GM12878 (cell line): Measurements from ENCODE around the gene ATP5F1D. TPM values are rescaled to one million over a fixed set of nuclear protein-coding genes. Genes with fewer than 3 reads are reported as not detected.

Experiments
- ATAC-seq: fragments of 200-7000 bp; cut with Tn5 transposase; 3 replicates; pipeline ENCODE4 v1.9.1; 2020; ENCODE audit warnings: mild to moderate bottlenecking, moderate library complexity
- BruUV-seq: library from RNA; stranded (reverse); fragments of 400-500 nt; replicated peaks from 2 replicates; lab custom pipeline; 2021; lab: Mats Ljungman, UMichigan
- CTCF ChIA-PET: fragments of 300-600 bp; sonication (Branson Sonifier 250); formaldehyde crosslinking; extraction: SDS; loops from one replicate; lab custom pipeline; 2021; ENCODE audit warnings: inconsistent platforms; lab: Yijun Ruan, JAX
- POLR2A ChIA-PET: fragments of 350-600 bp; formaldehyde crosslinking; extraction: SDS; loops from one replicate; lab custom pipeline; 2021; ENCODE audit warnings: inconsistent platforms; lab: Charles Lee
- RAD21 ChIA-PET: fragments of 300-600 bp; sonication (Branson Sonifier 250); formaldehyde crosslinking; loops from one replicate; lab custom pipeline; 2023; ENCODE audit warnings: antibody characterized with exemption; ENCODE audit not compliant: unreplicated experiment; lab: Charles Lee
- SMC1A ChIA-PET: fragments of 300-600 bp; sonication (Branson Sonifier 250); formaldehyde crosslinking; loops from one replicate; lab custom pipeline; 2023; ENCODE audit not compliant: unreplicated experiment, uncharacterized antibody; lab: Charles Lee
- DNase-seq: peaks from one replicate; pipeline ENCODE4 v3.0.0-alpha.2; 2011; ENCODE audit warnings: low read depth, low spot score
- FAIRE-seq: peaks from 3 replicates; lab custom pipeline; 2011; peaks lifted over from hg19 to GRCh38; lab: Jason Lieb, UNC
- H2AFZ ChIP-seq: 2 replicates; pipeline ENCODE4 v1.6.0; 2011; ENCODE audit warnings: low read depth, low read length, control low read depth; ENCODE audit not compliant: control insufficient read depth
- H3K27ac ChIP-seq: 2 replicates; pipeline ENCODE4 v1.5.1; 2011; ENCODE audit warnings: control low read depth; ENCODE audit not compliant: control insufficient read depth, insufficient read depth
- H3K27me3 ChIP-seq, 2 experiments: replicated peaks in 1 of 2; 2 replicates each; pipeline versions ENCODE4 v1.6.0 to v1.6.1; 2011; ENCODE audit warnings: low read length in 1 of 2; ENCODE audit not compliant: control insufficient read depth in 2 of 2, insufficient read depth in 2 of 2
- H3K36me3 ChIP-seq, 2 experiments: 2 replicates each; pipeline ENCODE4 v1.5.1; 2011; ENCODE audit warnings: low read length in 1 of 2; ENCODE audit not compliant: control insufficient read depth in 2 of 2, insufficient read depth in 2 of 2
- H3K4me1 ChIP-seq: 2 replicates; pipeline ENCODE4 v1.6.1; 2011; ENCODE audit warnings: mild to moderate bottlenecking, low read length, moderate library complexity, mixed read lengths; ENCODE audit not compliant: control insufficient read depth, insufficient read depth
- H3K4me2 ChIP-seq: 2 replicates; pipeline ENCODE4 v1.6.0; 2011; ENCODE audit warnings: control low read depth; ENCODE audit not compliant: control insufficient read depth, insufficient read depth
- H3K4me3 ChIP-seq: fragments of 200-600 bp; sonication (generic); 2 replicates; pipeline ENCODE4 v1.5.1; 2016
- H3K79me2 ChIP-seq: 2 replicates; pipeline ENCODE4 v1.6.0; 2011; ENCODE audit warnings: low read length; ENCODE audit not compliant: control insufficient read depth, insufficient read depth
- H3K9ac ChIP-seq: 2 replicates; pipeline ENCODE4 v1.8.0; 2011; ENCODE audit warnings: low read length, control low read depth, mixed read lengths; ENCODE audit not compliant: control insufficient read depth, insufficient read depth
- H3K9me3 ChIP-seq: replicated peaks from 3 replicates; pipeline ENCODE4 v1.5.1; 2011; ENCODE audit warnings: mild to moderate bottlenecking, low read length; ENCODE audit not compliant: control insufficient read depth, insufficient read depth
- H4K20me1 ChIP-seq: 2 replicates; pipeline ENCODE4 v1.6.0; 2011; ENCODE audit not compliant: control insufficient read depth, insufficient read depth
- BHLHE40 ChIP-seq, 2 experiments: fragments of 450-650 bp in 1 of 2; IDR thresholded peaks; 2 replicates each; pipeline ENCODE4 v1.6.1; 2011 to 2017; ENCODE audit warnings: low read depth in 2 of 2, borderline replicate concordance in 1 of 2, improper control_type of control experiment in 1 of 2, low read length in 1 of 2, mild to moderate bottlenecking in 1 of 2
- CBFB ChIP-seq: IDR thresholded peaks from 2 replicates; pipeline ENCODE4 v1.6.1; 2016; ENCODE audit warnings: antibody characterized with exemption, low read depth
- CHD2 ChIP-seq: IDR thresholded peaks from 2 replicates; pipeline ENCODE4 v1.6.1; 2011; ENCODE audit warnings: low read depth, low read length, improper control_type of control experiment, borderline replicate concordance
- EED ChIP-seq: sonication (generic); IDR thresholded peaks from 2 replicates; pipeline ENCODE4 v1.6.1; 2016; ENCODE audit warnings: antibody characterized with exemption, low read depth
- EZH2 ChIP-seq: IDR thresholded peaks from 2 replicates; pipeline ENCODE4 v1.6.1; 2012; ENCODE audit warnings: low read depth, mild to moderate bottlenecking, control low read depth, inconsistent platforms, low read length, borderline replicate concordance; ENCODE audit not compliant: control insufficient read depth
- FOS ChIP-seq: IDR thresholded peaks from 3 replicates; pipeline ENCODE4 v1.6.1; 2011; ENCODE audit warnings: borderline replicate concordance; ENCODE audit not compliant: insufficient read length; ENCODE audit errors: extremely low read depth
- IKZF2 ChIP-seq, 2 experiments: fragments of 450-650 bp; IDR thresholded peaks; 2 replicates each; pipeline ENCODE4 v1.6.1; 2017; ENCODE audit warnings: mild to moderate bottlenecking in 2 of 2, moderate library complexity in 2 of 2
- MTA2 ChIP-seq: fragments of 450-650 bp; IDR thresholded peaks from 2 replicates; pipeline ENCODE4 v1.6.1; 2016; ENCODE audit warnings: low read depth, mild to moderate bottlenecking, moderate library complexity
- NFYA ChIP-seq: IDR thresholded peaks from 2 replicates; pipeline ENCODE4 v1.6.1; 2011; ENCODE audit warnings: low read depth, mild to moderate bottlenecking, low read length, improper control_type of control experiment, borderline replicate concordance
- POLR2AphosphoS2 ChIP-seq: IDR thresholded peaks from 2 replicates; pipeline ENCODE4 v1.6.1; 2011; ENCODE audit warnings: low read depth, mild to moderate bottlenecking, low read length, improper control_type of control experiment, moderate library complexity
- SREBF2 ChIP-seq: IDR thresholded peaks from 2 replicates; pipeline ENCODE4 v1.6.1; 2012; ENCODE audit warnings: mild to moderate bottlenecking, low read length
- ZNF24 ChIP-seq: fragments of 450-650 bp; IDR thresholded peaks from 2 replicates; pipeline ENCODE4 v1.6.1; 2017; ENCODE audit warnings: antibody characterized with exemption, mild to moderate bottlenecking
- ZNF384 ChIP-seq: IDR thresholded peaks from 2 replicates; pipeline ENCODE4 v1.6.1; 2012; ENCODE audit warnings: low read depth, mild to moderate bottlenecking, low read length, improper control_type of control experiment, borderline replicate concordance
- ZSCAN29 ChIP-seq: fragments of 450-650 bp; IDR thresholded peaks from 2 replicates; pipeline ENCODE4 v1.6.1; 2017; ENCODE audit warnings: mild to moderate bottlenecking, moderate library complexity
- WGBS: methylation state at CpG from one replicate; pipeline ENCODE4 v1.1.6; 2016; ENCODE audit warnings: low lambda C conversion rate; ENCODE audit not compliant: insufficient replicate concordance, insufficient coverage; ENCODE audit errors: missing lambda C conversion rate; 5-methylcytosine and 5-hydroxymethylcytosine counted together
- in situ Hi-C: fragments of 300-500 bp; cut with MboI; formaldehyde crosslinking; loops from 9 replicates; pipeline ENCODE4 v1.14.3; 2018; ENCODE audit warnings: mixed read lengths
- intact Hi-C: fragments of 100-400 bp; cut with micrococcal nuclease; formaldehyde crosslinking; loops from one replicate; pipeline ENCODE4 v1.14.2; 2022; ENCODE audit not compliant: unreplicated experiment
- polyA plus RNA-seq, 11 experiments: library from polyadenylated mRNA; depleted of rRNA in 4 of 11; unstranded in 6 of 11; stranded (reverse) in 5 of 11; fragments of >200 nt; fragmentation: Nextera tagmentation in 4 of 11; fragmentation: Illumina TruSeq in 1 of 11; extraction: Ambion mirVana in 4 of 11; extraction: Trizol in 1 of 11; gene quantifications; 1 replicate in 1 of 11; 2 replicates in 10 of 11; pipeline versions ENCODE4 v1.2.1 to v1.2.3, GENCODE V29; 2011 to 2016; ENCODE audit warnings: inconsistent platforms in 2 of 11, missing spikeins in 2 of 11, low read depth in 1 of 11
- total RNA-seq, 4 experiments: library from RNA; depleted of rRNA in 3 of 4; stranded (reverse); fragments of >200 nt in 3 of 4; fragmentation: Illumina TruSeq in 1 of 4; extraction: Trizol in 1 of 4; gene quantifications; 2 replicates each; pipeline versions ENCODE4 v1.2.1 to v1.2.3, GENCODE V29; 2013 to 2021
- TF ChIP-seq, protein P1 (sequence below): fragments of 450-650 bp; IDR thresholded peaks from 2 replicates; pipeline ENCODE4 v1.6.1; 2016; ENCODE audit warnings: mild to moderate bottlenecking
- TF ChIP-seq, protein P2 (sequence below): IDR thresholded peaks from 2 replicates; pipeline ENCODE4 v1.6.1; 2011; ENCODE audit warnings: mild to moderate bottlenecking, low read depth, low read length, moderate library complexity; ENCODE audit not compliant: insufficient replicate concordance
- TF ChIP-seq, protein P3 (sequence below): fragments of 450-650 bp; IDR thresholded peaks from 2 replicates; pipeline ENCODE4 v1.6.1; 2016; ENCODE audit warnings: mild to moderate bottlenecking
- TF ChIP-seq, protein P4 (sequence below): IDR thresholded peaks from 2 replicates; pipeline ENCODE4 v1.6.1; 2011; ENCODE audit warnings: low read depth, low read length, improper control_type of control experiment, borderline replicate concordance
- TF ChIP-seq, protein P5 (sequence below): IDR thresholded peaks from 2 replicates; pipeline ENCODE4 v1.6.1; 2012; ENCODE audit warnings: low read depth, low read length, improper control_type of control experiment

ATP5F1D gene
- total and polyA plus RNA-seq, 10 of the 15 experiments (the other 5 are each of a cell fraction or from before 2014, with no cell fraction given): 7.2 to 357 (median 49.5) TPM

- ATAC-seq (no peak), DNase-seq (no peak), FAIRE-seq (no peak)
- H4K20me1 ChIP-seq: no peaks in the 10 kb centered on the region
- no peaks in the 10 kb centered on the region for H3K27me3 ChIP-seq
- H3K4me1 ChIP-seq: peaks cover 62% of the 10 kb centered on the region
- no peak overlapping the region for H2AFZ ChIP-seq
- H3K4me3 ChIP-seq: peak overlapping the region; percentile 92
- H3K9me3 ChIP-seq: no peaks in the 10 kb centered on the region
- intact Hi-C loops (no loop called here), in situ Hi-C loops (loop anchor here (10.0 kb wide), 1 partner anchor 822 kb away; no protein-coding TSS in a partner anchor)
- peak overlapping the region; percentile 97 for H3K4me2 ChIP-seq
- H3K36me3 ChIP-seq: no peaks in the 10 kb centered on the region
- RAD21 ChIA-PET: interaction anchor here (3.8 kb wide), 1 partner anchor 18 kb away, joined by 24 read pairs; no protein-coding TSS in a partner anchor
- SMC1A ChIA-PET: interaction anchor here (1.1 to 1.8 kb wide), 2 partner anchors 10 to 19 kb away, joined by 5 to 6 read pairs; no protein-coding TSS in a partner anchor
- BruUV-seq: no TSS peak
- H3K79me2 ChIP-seq: peaks cover 35% of the 10 kb centered on the region
- POLR2A ChIA-PET: interaction anchor here (1.4 to 8.7 kb wide), 5 partner anchors 10 to 195 kb away, joined by 6 to 184 read pairs (median 11); partner anchors contain the start of genes ARHGAP45, ATP5F1D and FAM174C
- peak overlapping the region; percentile 91 for H3K27ac ChIP-seq
- 11% methylated on average over 15 of the region's 21 CpGs for WGBS
- H3K9ac ChIP-seq: peak overlapping the region; percentile 77
- CTCF ChIA-PET: interaction anchor here (1.5 to 7.2 kb wide), 3 partner anchors 9 to 20 kb away, joined by 11 to 363 read pairs (median 16); partner anchors contain the start of gene ATP5F1D
- TF ChIP-seq SREBF2 (no peak), ZNF24 (no peak), POLR2AphosphoS2 (no peak), EED (peak; percentile 37; the same call in 1 of the 2 replicates), ZNF384 (no peak), EZH2 (no peak), IKZF2 (IDR thresholded peaks at IDR 0.05) (0 out of 4 replicates have a peak, but pooled peaks of 1 of the 2 experiments have one; percentile 24), CHD2 (no peak), NFYA (no peak), MTA2 (0 out of 2 replicates have a peak, but pooled peaks have one; percentile 15), BHLHE40 (IDR thresholded peaks at IDR 0.05; ENCODE audit: borderline replicate concordance in 1 of 2, low read depth in 2 of 2, low read length in 1 of 2) (0 out of 4 replicates have a peak, but pooled peaks of 1 of the 2 experiments have one; percentile 1), CBFB (no peak), ZSCAN29 (no peak), FOS (no peak)
- TF ChIP-seq, protein P1, sequence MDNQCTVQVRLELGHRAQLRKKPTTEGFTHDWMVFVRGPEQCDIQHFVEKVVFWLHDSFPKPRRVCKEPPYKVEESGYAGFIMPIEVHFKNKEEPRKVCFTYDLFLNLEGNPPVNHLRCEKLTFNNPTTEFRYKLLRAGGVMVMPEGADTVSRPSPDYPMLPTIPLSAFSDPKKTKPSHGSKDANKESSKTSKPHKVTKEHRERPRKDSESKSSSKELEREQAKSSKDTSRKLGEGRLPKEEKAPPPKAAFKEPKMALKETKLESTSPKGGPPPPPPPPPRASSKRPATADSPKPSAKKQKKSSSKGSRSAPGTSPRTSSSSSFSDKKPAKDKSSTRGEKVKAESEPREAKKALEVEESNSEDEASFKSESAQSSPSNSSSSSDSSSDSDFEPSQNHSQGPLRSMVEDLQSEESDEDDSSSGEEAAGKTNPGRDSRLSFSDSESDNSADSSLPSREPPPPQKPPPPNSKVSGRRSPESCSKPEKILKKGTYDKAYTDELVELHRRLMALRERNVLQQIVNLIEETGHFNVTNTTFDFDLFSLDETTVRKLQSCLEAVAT: peak; percentile 13; the same call in 1 of the 2 replicates
- TF ChIP-seq, protein P2, sequence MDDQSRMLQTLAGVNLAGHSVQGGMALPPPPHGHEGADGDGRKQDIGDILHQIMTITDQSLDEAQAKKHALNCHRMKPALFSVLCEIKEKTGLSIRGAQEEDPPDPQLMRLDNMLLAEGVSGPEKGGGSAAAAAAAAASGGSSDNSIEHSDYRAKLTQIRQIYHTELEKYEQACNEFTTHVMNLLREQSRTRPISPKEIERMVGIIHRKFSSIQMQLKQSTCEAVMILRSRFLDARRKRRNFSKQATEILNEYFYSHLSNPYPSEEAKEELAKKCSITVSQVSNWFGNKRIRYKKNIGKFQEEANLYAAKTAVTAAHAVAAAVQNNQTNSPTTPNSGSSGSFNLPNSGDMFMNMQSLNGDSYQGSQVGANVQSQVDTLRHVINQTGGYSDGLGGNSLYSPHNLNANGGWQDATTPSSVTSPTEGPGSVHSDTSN: no peak
- TF ChIP-seq, protein P3, sequence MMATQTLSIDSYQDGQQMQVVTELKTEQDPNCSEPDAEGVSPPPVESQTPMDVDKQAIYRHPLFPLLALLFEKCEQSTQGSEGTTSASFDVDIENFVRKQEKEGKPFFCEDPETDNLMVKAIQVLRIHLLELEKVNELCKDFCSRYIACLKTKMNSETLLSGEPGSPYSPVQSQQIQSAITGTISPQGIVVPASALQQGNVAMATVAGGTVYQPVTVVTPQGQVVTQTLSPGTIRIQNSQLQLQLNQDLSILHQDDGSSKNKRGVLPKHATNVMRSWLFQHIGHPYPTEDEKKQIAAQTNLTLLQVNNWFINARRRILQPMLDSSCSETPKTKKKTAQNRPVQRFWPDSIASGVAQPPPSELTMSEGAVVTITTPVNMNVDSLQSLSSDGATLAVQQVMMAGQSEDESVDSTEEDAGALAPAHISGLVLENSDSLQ: no peak
- TF ChIP-seq, protein P4, sequence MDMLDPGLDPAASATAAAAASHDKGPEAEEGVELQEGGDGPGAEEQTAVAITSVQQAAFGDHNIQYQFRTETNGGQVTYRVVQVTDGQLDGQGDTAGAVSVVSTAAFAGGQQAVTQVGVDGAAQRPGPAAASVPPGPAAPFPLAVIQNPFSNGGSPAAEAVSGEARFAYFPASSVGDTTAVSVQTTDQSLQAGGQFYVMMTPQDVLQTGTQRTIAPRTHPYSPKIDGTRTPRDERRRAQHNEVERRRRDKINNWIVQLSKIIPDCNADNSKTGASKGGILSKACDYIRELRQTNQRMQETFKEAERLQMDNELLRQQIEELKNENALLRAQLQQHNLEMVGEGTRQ: no peak
- TF ChIP-seq, protein P5, sequence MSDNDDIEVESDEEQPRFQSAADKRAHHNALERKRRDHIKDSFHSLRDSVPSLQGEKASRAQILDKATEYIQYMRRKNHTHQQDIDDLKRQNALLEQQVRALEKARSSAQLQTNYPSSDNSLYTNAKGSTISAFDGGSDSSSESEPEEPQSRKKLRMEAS: no peak
Measured at GRCh38 chr19:1262623-1263123, 21.1 kb downstream of the ATP5F1D start.
